HG03469 (cell line): ENCODE measurements around the gene TRIM28.

Experiments
- ATAC-seq: cut with Tn5 transposase; IDR thresholded peaks from one replicate; pipeline ENCODE4 v1.9.1; 2021; ENCODE audit warnings: mild to moderate bottlenecking, moderate library complexity, moderate number of reproducible peaks; ENCODE audit not compliant: unreplicated experiment

Gene TRIM28

GRCh38 chr19:58558623-58559274, 14.9 kb downstream of the TRIM28 start:
- ATAC-seq, result peak; percentile 36

- ATAC-seq, result no peak
Measured at GRCh38 chr19:58559275-58560006, 15.6 kb downstream of the TRIM28 start.

GRCh38 chr19:58560007-58560887, 16.4 kb downstream of the TRIM28 start:
- ATAC-seq, result no peak

- ATAC-seq, result no peak
Measured at GRCh38 chr19:58560921-58561320, 17.1 kb downstream of the TRIM28 start.

GRCh38 chr19:58561373-58562121, 17.7 kb downstream of the TRIM28 start:
- no peak for ATAC-seq

GRCh38 chr19:58562122-58563033, 18.5 kb downstream of the TRIM28 start:
- ATAC-seq, result no peak

- no peak for ATAC-seq
Measured at GRCh38 chr19:58563034-58563573, 19.2 kb downstream of the TRIM28 start.

- ATAC-seq, result no peak
Measured at GRCh38 chr19:58563823-58564222, 20.0 kb downstream of the TRIM28 start.

GRCh38 chr19:58566989-58567388, 23.1 kb downstream of the TRIM28 start:
- no peak for ATAC-seq

- ATAC-seq, result no peak
Measured at GRCh38 chr19:58568453-58569130, 24.7 kb downstream of the TRIM28 start.

- no peak for ATAC-seq
Measured at GRCh38 chr19:58569191-58569942, 25.5 kb downstream of the TRIM28 start.

GRCh38 chr19:58569943-58570670, 26.2 kb downstream of the TRIM28 start:
- no peak for ATAC-seq

GRCh38 chr19:58570770-58571574, 27.1 kb downstream of the TRIM28 start:
- no peak for ATAC-seq

- ATAC-seq, result no peak
Measured at GRCh38 chr19:58571575-58571947, 27.7 kb downstream of the TRIM28 start.

- no peak for ATAC-seq
Measured at GRCh38 chr19:58572026-58572817, 28.4 kb downstream of the TRIM28 start.
